Loucy (cell line): ENCODE data around the gene SVIP.

ENCODE experiments used
- H2AFZ ChIP-seq: fragments of 200-600 bp; sonication (generic); 2 replicates; pipeline ENCODE4 v1.6.0; 2016; ENCODE audit warnings: antibody characterized with exemption, mild to moderate bottlenecking, low read length, moderate library complexity
- H3F3A ChIP-seq: fragments of 200-600 bp; 2 replicates; pipeline ENCODE4 v1.6.0; 2016; ENCODE audit warnings: antibody characterized with exemption, low read depth, mild to moderate bottlenecking
- H3K27me3 ChIP-seq: fragments of 200-600 bp; sonication (generic); 2 replicates; pipeline ENCODE4 v1.6.1; 2014; ENCODE audit warnings: low read length, mild to moderate bottlenecking; ENCODE audit not compliant: insufficient read depth, poor library complexity, severe bottlenecking
- H3K36me3 ChIP-seq: fragments of 200-600 bp; sonication (generic); 2 replicates; pipeline ENCODE4 v1.6.1; 2016; ENCODE audit warnings: low read length; ENCODE audit not compliant: insufficient read depth
- H3K4me1 ChIP-seq: fragments of 200-600 bp; sonication (generic); 2 replicates; pipeline ENCODE4 v1.5.1; 2014; ENCODE audit warnings: low read length, mild to moderate bottlenecking; ENCODE audit not compliant: insufficient read depth, poor library complexity, severe bottlenecking
- H3K4me2 ChIP-seq: fragments of 200-600 bp; sonication (generic); 2 replicates; pipeline ENCODE4 v1.6.0; 2014; ENCODE audit warnings: antibody characterized with exemption, low read length, low read depth, mild to moderate bottlenecking; ENCODE audit not compliant: poor library complexity, severe bottlenecking
- H3K4me3 ChIP-seq: fragments of 200-600 bp; sonication (generic); 2 replicates; pipeline ENCODE4 v1.5.1; 2014; ENCODE audit warnings: low read length, mild to moderate bottlenecking, mixed read lengths; ENCODE audit not compliant: poor library complexity, severe bottlenecking
- H3K79me2 ChIP-seq: fragments of 200-600 bp; sonication (generic); 2 replicates; pipeline ENCODE4 v1.6.1; 2014; ENCODE audit warnings: low read length; ENCODE audit not compliant: insufficient read depth
- H3K9ac ChIP-seq: fragments of 200-600 bp; sonication (generic); 2 replicates; pipeline ENCODE4 v1.6.0; 2014; ENCODE audit warnings: mild to moderate bottlenecking, low read depth, low read length, moderate library complexity; ENCODE audit not compliant: poor library complexity, severe bottlenecking
- H3K9me2 ChIP-seq: fragments of 200-600 bp; sonication (generic); replicated peaks from 2 replicates; pipeline ENCODE4 v1.6.1; 2016; ENCODE audit warnings: low read depth, low read length, mixed read lengths
- H3K9me3 ChIP-seq: fragments of 200-600 bp; sonication (generic); 2 replicates; pipeline ENCODE4 v1.6.1; 2014; ENCODE audit warnings: mild to moderate bottlenecking, antibody characterized with exemption, low read length, low read depth; ENCODE audit not compliant: insufficient read depth
- H4K20me1 ChIP-seq: fragments of 200-600 bp; sonication (generic); 2 replicates; pipeline ENCODE4 v1.6.0; 2014; ENCODE audit warnings: antibody characterized with exemption, low read length, mild to moderate bottlenecking; ENCODE audit not compliant: insufficient read depth, poor library complexity, severe bottlenecking
- EZH2phosphoT487 ChIP-seq: fragments of 200-600 bp; IDR thresholded peaks from 2 replicates; pipeline ENCODE4 v1.6.1; 2018; ENCODE audit warnings: antibody characterized with exemption, mild to moderate bottlenecking, moderate library complexity, borderline replicate concordance
- TF ChIP-seq, protein P1 (sequence below): fragments of 200-600 bp; sonication (generic); conservative IDR thresholded peaks from 2 replicates; pipeline ENCODE4 v1.5.1; 2014; ENCODE audit warnings: mild to moderate bottlenecking, antibody characterized with exemption, low read length

Gene SVIP, protein sequence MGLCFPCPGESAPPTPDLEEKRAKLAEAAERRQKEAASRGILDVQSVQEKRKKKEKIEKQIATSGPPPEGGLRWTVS

DNA sequence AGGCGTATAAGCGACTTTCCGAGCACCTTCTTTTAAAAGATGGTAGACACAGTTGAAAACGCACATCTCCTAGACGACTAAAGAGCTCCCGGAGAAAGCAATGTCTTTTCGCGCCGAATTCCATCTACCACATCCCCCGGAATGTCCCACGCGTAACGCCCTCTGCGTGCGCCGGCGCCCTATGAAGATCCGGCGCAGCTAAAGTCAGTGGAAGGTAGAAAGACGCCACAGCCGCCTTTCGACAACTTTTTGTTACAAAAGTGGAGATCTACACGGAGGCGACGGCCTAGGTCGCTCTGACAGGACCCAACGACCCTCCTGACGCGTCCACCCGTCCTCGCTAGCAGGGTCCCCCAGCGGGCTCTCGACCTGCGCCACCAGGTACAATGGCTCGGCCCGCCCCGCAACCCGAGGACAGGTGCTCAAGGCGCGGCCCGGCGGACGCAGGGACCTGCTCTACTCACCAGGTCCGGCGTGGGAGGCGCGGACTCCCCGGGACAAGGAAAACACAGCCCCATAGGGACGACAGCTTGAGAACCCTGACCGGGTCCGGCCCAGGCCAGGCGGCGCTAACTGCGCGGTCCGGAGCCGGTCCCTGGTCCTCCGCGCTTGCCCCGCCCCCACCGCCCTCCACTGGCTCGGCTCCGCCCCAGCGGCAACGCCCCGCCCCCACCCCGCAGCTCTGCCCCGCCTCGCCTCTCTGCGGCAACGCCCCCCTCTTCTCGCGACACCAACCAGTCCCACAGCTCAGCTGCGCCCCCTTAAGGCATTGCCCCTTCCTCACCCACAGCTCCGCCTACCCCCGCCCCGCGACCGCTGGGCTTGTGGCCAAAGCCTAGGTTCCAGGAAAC lies at the start of gene SVIP:
Gene SVIP (minus strand): TSS at position 571 of the 851 bp plus-strand sequence. CDS start 53 bp downstream, at position 518.
- TF ChIP-seq, protein P1, sequence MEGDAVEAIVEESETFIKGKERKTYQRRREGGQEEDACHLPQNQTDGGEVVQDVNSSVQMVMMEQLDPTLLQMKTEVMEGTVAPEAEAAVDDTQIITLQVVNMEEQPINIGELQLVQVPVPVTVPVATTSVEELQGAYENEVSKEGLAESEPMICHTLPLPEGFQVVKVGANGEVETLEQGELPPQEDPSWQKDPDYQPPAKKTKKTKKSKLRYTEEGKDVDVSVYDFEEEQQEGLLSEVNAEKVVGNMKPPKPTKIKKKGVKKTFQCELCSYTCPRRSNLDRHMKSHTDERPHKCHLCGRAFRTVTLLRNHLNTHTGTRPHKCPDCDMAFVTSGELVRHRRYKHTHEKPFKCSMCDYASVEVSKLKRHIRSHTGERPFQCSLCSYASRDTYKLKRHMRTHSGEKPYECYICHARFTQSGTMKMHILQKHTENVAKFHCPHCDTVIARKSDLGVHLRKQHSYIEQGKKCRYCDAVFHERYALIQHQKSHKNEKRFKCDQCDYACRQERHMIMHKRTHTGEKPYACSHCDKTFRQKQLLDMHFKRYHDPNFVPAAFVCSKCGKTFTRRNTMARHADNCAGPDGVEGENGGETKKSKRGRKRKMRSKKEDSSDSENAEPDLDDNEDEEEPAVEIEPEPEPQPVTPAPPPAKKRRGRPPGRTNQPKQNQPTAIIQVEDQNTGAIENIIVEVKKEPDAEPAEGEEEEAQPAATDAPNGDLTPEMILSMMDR, result peak; percentile 70
- no peak for TF ChIP-seq EZH2phosphoT487
- Histone ChIP-seq H3K4me2 (peak within 1 kb of the TSS; percentile 81), H3F3A (no peaks in the 10 kb centered on the region), H3K79me2 (peaks cover 22% of the 10 kb centered on the region), H3K9ac (peak within 1 kb of the TSS; percentile 83), H3K9me3 (no peaks in the 10 kb centered on the region), H3K36me3 (peaks cover 9% of the 10 kb centered on the region; the same call in 1 of the 2 replicates), H4K20me1 (no peaks in the 10 kb centered on the region), H3K27me3 (no peaks in the 10 kb centered on the region), H3K9me2 (no peaks in the 10 kb centered on the region), H3K4me3 (peak within 1 kb of the TSS; percentile 82), H2AFZ (peak within 1 kb of the TSS; percentile 94), H3K4me1 (peaks cover 41% of the 10 kb centered on the region)

DNA sequence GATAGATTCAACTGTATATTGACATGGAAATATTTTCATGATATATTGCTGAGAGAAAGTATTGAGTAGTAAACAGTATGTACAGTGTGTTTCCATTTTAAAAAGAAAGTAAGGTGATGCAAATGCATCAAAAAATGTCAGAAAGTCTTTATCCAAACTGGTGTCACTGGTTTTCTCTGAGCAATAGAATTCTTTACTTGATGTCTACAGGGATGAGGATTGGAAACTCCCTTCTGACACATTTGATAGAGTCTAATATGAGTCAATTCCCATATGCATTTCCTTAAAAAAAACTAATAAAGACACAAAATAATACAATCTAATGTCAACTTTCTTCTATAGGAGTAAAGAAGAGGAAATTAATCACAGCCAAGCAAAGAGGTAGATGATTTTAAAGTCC lies 49.0 kb upstream of the SVIP start:
- Histone ChIP-seq H3K4me3 (no peak overlapping the region), H3K4me2 (no peak overlapping the region), H4K20me1 (no peaks in the 10 kb centered on the region), H3K9me3 (no peaks in the 10 kb centered on the region), H2AFZ (no peak overlapping the region), H3K79me2 (no peaks in the 10 kb centered on the region), H3F3A (no peaks in the 10 kb centered on the region), H3K9me2 (no peaks in the 10 kb centered on the region), H3K4me1 (no peaks in the 10 kb centered on the region), H3K36me3 (no peaks in the 10 kb centered on the region), H3K9ac (no peak overlapping the region), H3K27me3 (no peaks in the 10 kb centered on the region)
- TF ChIP-seq, protein P1, result no peak
- TF ChIP-seq EZH2phosphoT487, result no peak

DNA sequence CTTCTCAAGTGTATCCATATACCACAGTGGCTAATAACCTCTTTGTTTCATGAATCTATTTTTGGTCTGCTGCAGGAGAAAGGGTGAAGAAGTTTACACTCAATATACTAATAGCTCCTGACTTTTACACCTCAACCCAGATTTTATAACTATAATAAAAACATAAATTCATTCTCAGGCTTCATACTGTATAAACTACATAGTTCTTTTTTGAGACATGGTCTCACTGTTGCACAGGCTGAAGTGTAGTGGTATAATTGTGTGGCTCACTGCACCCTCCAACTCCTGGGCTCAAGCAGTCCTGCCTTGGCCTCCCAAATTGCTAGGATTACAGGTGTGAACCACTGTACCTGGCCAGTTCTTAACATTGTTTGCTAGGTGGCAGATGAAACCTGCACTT lies 48.4 kb upstream of the SVIP start:
- H3K4me3 ChIP-seq, result no peak overlapping the region
- H3K4me2 ChIP-seq, result no peak overlapping the region
- H3K9me3 ChIP-seq, result no peaks in the 10 kb centered on the region
- no peak overlapping the region for H2AFZ ChIP-seq
- no peaks in the 10 kb centered on the region for H3K27me3 ChIP-seq
- H3F3A ChIP-seq, result no peaks in the 10 kb centered on the region
- H3K9me2 ChIP-seq, result no peaks in the 10 kb centered on the region
- H4K20me1 ChIP-seq, result no peaks in the 10 kb centered on the region
- H3K79me2 ChIP-seq, result no peaks in the 10 kb centered on the region
- H3K36me3 ChIP-seq, result no peaks in the 10 kb centered on the region
- H3K9ac ChIP-seq, result no peak overlapping the region
- TF ChIP-seq, protein P1, result no peak
- TF ChIP-seq EZH2phosphoT487, result no peak
- no peaks in the 10 kb centered on the region for H3K4me1 ChIP-seq
